ENCODE results near the gene CILP.

- TF ChIP-seq POLR2AphosphoS5 (IDR thresholded peaks at IDR 0.05; ENCODE audit: low read depth, low read length), result no peak
- no peak for TF ChIP-seq POLR2A (IDR thresholded peaks at IDR 0.05; ENCODE audit: low read depth, low read length)
- TF ChIP-seq TAF1 (IDR thresholded peaks at IDR 0.05; ENCODE audit: borderline replicate concordance, low read depth, low read length), result no peak
These were observed 3.9 kb downstream of the CILP start for GRCh38 chr15:65207280-65207840.

Data from GM12892 (cell line).